HCT116 (cell line): ENCODE results near the gene CASZ1.

Experiments
- CEBPB ChIP-seq: IDR thresholded peaks from 2 replicates; pipeline ENCODE4 v1.6.1; 2012; ENCODE audit warnings: low read depth
- EZH2 ChIP-seq: fragments of 200-600 bp; sonication (generic); IDR thresholded peaks from 2 replicates; pipeline ENCODE4 v1.6.1; 2017; ENCODE audit warnings: antibody characterized with exemption, mixed run types
- POLR2A ChIP-seq: IDR thresholded peaks from 2 replicates; pipeline ENCODE4 v1.7.0; 2011; ENCODE audit warnings: borderline replicate concordance; ENCODE audit not compliant: insufficient read depth, insufficient read length; ENCODE audit errors: extremely low read depth
- POLR2AphosphoS5 ChIP-seq: IDR thresholded peaks from 2 replicates; pipeline ENCODE4 v1.6.1; 2011; ENCODE audit warnings: mild to moderate bottlenecking, low read depth, low read length, moderate library complexity
- SP1 ChIP-seq: IDR thresholded peaks from 2 replicates; pipeline ENCODE4 v1.6.1; 2012; ENCODE audit warnings: low read depth
- YY1 ChIP-seq: IDR thresholded peaks from 2 replicates; pipeline ENCODE4 v1.6.1; 2011; ENCODE audit warnings: low read length, low read depth, moderate library complexity, mild to moderate bottlenecking; ENCODE audit not compliant: insufficient replicate concordance; ENCODE audit errors: extremely low read depth
- ZFX ChIP-seq: fragments of 450-650 bp; IDR thresholded peaks from 2 replicates; pipeline ENCODE4 v1.6.1; 2017
- TF ChIP-seq, protein P1 (sequence below), 3 experiments: fragments of 200-600 bp in 1 of 3; sonication (generic) in 1 of 3; IDR thresholded peaks in 2 of 3; conservative IDR thresholded peaks in 1 of 3; 2 replicates each; pipeline ENCODE4 v1.5.1; 2012 to 2017; ENCODE audit warnings: low read depth in 2 of 3, low read length in 2 of 3, antibody characterized with exemption in 1 of 3, borderline replicate concordance in 1 of 3, control low read depth in 1 of 3, mild to moderate bottlenecking in 1 of 3, mixed read lengths in 1 of 3, mixed run types in 1 of 3, moderate library complexity in 1 of 3; ENCODE audit not compliant: insufficient read depth in 1 of 3
- TF ChIP-seq, protein P2 (sequence below): IDR thresholded peaks from 2 replicates; pipeline ENCODE4 v1.6.1; 2012; ENCODE audit warnings: low read depth
- TF ChIP-seq, protein P3 (sequence below): IDR thresholded peaks from 2 replicates; pipeline ENCODE4 v1.6.1; 2011; ENCODE audit warnings: mild to moderate bottlenecking, low read length, moderate library complexity; ENCODE audit not compliant: insufficient replicate concordance; ENCODE audit errors: extremely low read depth

DNA sequence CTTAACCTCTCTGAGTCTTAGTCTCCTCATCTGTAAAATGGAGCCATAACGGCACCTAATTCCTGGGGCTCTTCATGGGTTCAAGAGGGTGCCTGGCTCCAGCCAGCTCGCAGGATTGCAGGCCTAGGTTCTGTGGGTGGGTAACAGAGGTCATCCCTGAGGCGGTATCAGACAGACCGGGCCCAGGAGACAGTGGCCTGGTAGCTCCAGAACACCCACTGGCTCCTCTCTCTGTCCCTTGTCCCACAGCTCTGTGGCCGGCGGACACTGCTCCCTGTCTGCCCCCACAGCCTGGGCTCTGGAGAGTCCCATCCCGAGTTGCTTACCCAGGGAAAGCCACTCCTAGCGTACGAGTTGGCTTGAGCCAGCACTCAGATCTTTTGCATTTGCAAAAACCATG lies 171.4 kb downstream of the CASZ1 start:
- TF ChIP-seq POLR2A (no peak), YY1 (no peak), CEBPB (no peak), ZFX (no peak), SP1 (no peak), POLR2AphosphoS5 (no peak), EZH2 (no peak)
- TF ChIP-seq, protein P1, sequence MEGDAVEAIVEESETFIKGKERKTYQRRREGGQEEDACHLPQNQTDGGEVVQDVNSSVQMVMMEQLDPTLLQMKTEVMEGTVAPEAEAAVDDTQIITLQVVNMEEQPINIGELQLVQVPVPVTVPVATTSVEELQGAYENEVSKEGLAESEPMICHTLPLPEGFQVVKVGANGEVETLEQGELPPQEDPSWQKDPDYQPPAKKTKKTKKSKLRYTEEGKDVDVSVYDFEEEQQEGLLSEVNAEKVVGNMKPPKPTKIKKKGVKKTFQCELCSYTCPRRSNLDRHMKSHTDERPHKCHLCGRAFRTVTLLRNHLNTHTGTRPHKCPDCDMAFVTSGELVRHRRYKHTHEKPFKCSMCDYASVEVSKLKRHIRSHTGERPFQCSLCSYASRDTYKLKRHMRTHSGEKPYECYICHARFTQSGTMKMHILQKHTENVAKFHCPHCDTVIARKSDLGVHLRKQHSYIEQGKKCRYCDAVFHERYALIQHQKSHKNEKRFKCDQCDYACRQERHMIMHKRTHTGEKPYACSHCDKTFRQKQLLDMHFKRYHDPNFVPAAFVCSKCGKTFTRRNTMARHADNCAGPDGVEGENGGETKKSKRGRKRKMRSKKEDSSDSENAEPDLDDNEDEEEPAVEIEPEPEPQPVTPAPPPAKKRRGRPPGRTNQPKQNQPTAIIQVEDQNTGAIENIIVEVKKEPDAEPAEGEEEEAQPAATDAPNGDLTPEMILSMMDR (IDR thresholded peaks at IDR 0.05 in 2 of 3, conservative IDR thresholded peaks at IDR 0.05 in 1 of 3; ENCODE audit: borderline replicate concordance in 1 of 3, insufficient read depth in 1 of 3, low read depth in 2 of 3, low read length in 2 of 3) = no peak
- TF ChIP-seq, protein P2, sequence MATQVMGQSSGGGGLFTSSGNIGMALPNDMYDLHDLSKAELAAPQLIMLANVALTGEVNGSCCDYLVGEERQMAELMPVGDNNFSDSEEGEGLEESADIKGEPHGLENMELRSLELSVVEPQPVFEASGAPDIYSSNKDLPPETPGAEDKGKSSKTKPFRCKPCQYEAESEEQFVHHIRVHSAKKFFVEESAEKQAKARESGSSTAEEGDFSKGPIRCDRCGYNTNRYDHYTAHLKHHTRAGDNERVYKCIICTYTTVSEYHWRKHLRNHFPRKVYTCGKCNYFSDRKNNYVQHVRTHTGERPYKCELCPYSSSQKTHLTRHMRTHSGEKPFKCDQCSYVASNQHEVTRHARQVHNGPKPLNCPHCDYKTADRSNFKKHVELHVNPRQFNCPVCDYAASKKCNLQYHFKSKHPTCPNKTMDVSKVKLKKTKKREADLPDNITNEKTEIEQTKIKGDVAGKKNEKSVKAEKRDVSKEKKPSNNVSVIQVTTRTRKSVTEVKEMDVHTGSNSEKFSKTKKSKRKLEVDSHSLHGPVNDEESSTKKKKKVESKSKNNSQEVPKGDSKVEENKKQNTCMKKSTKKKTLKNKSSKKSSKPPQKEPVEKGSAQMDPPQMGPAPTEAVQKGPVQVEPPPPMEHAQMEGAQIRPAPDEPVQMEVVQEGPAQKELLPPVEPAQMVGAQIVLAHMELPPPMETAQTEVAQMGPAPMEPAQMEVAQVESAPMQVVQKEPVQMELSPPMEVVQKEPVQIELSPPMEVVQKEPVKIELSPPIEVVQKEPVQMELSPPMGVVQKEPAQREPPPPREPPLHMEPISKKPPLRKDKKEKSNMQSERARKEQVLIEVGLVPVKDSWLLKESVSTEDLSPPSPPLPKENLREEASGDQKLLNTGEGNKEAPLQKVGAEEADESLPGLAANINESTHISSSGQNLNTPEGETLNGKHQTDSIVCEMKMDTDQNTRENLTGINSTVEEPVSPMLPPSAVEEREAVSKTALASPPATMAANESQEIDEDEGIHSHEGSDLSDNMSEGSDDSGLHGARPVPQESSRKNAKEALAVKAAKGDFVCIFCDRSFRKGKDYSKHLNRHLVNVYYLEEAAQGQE = no peak
- TF ChIP-seq, protein P3, sequence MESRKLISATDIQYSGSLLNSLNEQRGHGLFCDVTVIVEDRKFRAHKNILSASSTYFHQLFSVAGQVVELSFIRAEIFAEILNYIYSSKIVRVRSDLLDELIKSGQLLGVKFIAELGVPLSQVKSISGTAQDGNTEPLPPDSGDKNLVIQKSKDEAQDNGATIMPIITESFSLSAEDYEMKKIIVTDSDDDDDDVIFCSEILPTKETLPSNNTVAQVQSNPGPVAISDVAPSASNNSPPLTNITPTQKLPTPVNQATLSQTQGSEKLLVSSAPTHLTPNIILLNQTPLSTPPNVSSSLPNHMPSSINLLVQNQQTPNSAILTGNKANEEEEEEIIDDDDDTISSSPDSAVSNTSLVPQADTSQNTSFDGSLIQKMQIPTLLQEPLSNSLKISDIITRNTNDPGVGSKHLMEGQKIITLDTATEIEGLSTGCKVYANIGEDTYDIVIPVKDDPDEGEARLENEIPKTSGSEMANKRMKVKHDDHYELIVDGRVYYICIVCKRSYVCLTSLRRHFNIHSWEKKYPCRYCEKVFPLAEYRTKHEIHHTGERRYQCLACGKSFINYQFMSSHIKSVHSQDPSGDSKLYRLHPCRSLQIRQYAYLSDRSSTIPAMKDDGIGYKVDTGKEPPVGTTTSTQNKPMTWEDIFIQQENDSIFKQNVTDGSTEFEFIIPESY = no peak
